ENCODE measurements around the gene MAGI2.

DNA sequence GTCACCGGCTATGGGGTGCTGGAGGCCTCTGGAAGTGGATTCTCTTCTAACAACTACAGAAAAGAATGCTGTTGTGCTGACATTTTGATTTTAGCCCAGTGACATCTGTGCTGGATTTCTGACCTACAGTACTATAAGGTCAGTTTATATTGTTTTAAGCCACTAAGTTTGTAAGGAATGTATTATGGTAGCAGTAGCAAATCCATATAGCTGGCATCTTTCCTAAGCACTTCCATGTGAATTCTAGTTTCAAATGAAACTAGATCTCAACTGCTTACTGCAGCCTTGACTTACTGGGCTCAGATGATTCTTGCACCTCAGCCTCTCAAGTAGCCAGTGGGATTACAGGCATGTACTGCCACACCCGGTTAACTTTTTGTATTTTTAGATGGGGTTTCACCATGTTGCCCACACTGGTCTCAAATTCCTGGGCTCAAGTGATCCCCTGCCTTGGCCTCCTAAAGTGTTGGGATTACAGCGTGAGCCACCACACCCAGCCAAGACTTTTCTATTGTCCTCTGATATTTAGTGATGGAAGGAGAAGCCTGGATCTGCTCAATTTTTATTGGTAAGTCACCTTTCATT lies 1240.9 kb downstream of the MAGI2 start:
- TF ChIP-seq, protein P1, sequence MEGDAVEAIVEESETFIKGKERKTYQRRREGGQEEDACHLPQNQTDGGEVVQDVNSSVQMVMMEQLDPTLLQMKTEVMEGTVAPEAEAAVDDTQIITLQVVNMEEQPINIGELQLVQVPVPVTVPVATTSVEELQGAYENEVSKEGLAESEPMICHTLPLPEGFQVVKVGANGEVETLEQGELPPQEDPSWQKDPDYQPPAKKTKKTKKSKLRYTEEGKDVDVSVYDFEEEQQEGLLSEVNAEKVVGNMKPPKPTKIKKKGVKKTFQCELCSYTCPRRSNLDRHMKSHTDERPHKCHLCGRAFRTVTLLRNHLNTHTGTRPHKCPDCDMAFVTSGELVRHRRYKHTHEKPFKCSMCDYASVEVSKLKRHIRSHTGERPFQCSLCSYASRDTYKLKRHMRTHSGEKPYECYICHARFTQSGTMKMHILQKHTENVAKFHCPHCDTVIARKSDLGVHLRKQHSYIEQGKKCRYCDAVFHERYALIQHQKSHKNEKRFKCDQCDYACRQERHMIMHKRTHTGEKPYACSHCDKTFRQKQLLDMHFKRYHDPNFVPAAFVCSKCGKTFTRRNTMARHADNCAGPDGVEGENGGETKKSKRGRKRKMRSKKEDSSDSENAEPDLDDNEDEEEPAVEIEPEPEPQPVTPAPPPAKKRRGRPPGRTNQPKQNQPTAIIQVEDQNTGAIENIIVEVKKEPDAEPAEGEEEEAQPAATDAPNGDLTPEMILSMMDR (conservative IDR thresholded peaks at IDR 0.05; ENCODE audit: low read depth in 2 of 2), result no peak
- no peak for TF ChIP-seq POLR2AphosphoS5 (IDR thresholded peaks at IDR 0.05; ENCODE audit: low read depth)
